GM23338 (cell line): ENCODE results near the gene C2CD3. TPM values are rescaled to one million over a fixed set of nuclear protein-coding genes. Genes with fewer than 3 reads are reported as not detected.

Source experiments
- ATAC-seq: fragments of 200-7000 bp; cut with Tn5 transposase; 3 replicates; pipeline ENCODE4 v1.9.1; 2020
- DNase-seq: peaks from one replicate; pipeline ENCODE4 v3.0.0-alpha.2; 2015; ENCODE audit warnings: low spot score
- H2AFZ ChIP-seq: fragments of 200-600 bp; sonication (generic); 2 replicates; pipeline ENCODE4 v1.8.0; 2016; ENCODE audit warnings: antibody characterized with exemption, mild to moderate bottlenecking, moderate library complexity
- H3F3A ChIP-seq: fragments of 200-600 bp; sonication (generic); replicated peaks from 2 replicates; pipeline ENCODE4 v1.8.0; 2017; ENCODE audit warnings: antibody characterized with exemption, mixed run types, low read depth
- H3K27ac ChIP-seq: fragments of 200-600 bp; sonication (generic); 2 replicates; pipeline ENCODE4 v1.6.1; 2016; ENCODE audit warnings: low read depth
- H3K27me3 ChIP-seq: fragments of 200-600 bp; sonication (generic); 2 replicates; pipeline ENCODE4 v1.8.0; 2016; ENCODE audit warnings: mild to moderate bottlenecking, mixed run types, moderate library complexity; ENCODE audit not compliant: insufficient read depth
- H3K36me3 ChIP-seq: fragments of 200-600 bp; sonication (generic); 2 replicates; pipeline ENCODE4 v1.8.0; 2016; ENCODE audit warnings: mild to moderate bottlenecking; ENCODE audit not compliant: insufficient read depth
- H3K4me1 ChIP-seq: fragments of 200-600 bp; sonication (generic); 2 replicates; pipeline ENCODE4 v1.8.0; 2016; ENCODE audit warnings: mild to moderate bottlenecking, moderate library complexity; ENCODE audit not compliant: insufficient read depth
- H3K4me2 ChIP-seq: fragments of 200-600 bp; sonication (generic); 2 replicates; pipeline ENCODE4 v1.7.1; 2017; ENCODE audit warnings: mixed run types
- H3K4me3 ChIP-seq: fragments of 200-600 bp; sonication (generic); 2 replicates; pipeline ENCODE4 v1.6.1; 2016; ENCODE audit warnings: mixed run types
- H3K79me2 ChIP-seq: fragments of 200-600 bp; sonication (generic); replicated peaks from 2 replicates; pipeline ENCODE4 v1.8.0; 2017; ENCODE audit warnings: mild to moderate bottlenecking; ENCODE audit not compliant: insufficient read depth
- H3K9me2 ChIP-seq: fragments of 200-600 bp; sonication (generic); 2 replicates; pipeline ENCODE4 v1.8.0; 2017; ENCODE audit not compliant: insufficient read depth
- H4K20me1 ChIP-seq: fragments of 200-600 bp; sonication (generic); replicated peaks from 2 replicates; pipeline ENCODE4 v1.8.0; 2017; ENCODE audit warnings: mild to moderate bottlenecking; ENCODE audit not compliant: insufficient read depth
- H3K27ac Mint-ChIP-seq: 2 replicates; pipeline ENCODE4 v1.8.0; 2020; ENCODE audit warnings: inconsistent platforms, mild to moderate bottlenecking, moderate library complexity, mixed read lengths
- H3K27me3 Mint-ChIP-seq: 3 replicates; pipeline ENCODE4 v1.8.0; 2022; ENCODE audit warnings: low read depth, mild to moderate bottlenecking, moderate library complexity, mixed read lengths, inconsistent platforms; ENCODE audit not compliant: insufficient read depth, poor library complexity
- H3K36me3 Mint-ChIP-seq: 3 replicates; pipeline ENCODE4 v1.8.0; 2021; ENCODE audit warnings: low read depth, mild to moderate bottlenecking, inconsistent platforms, moderate library complexity, mixed read lengths
- H3K4me1 Mint-ChIP-seq: 3 replicates; pipeline ENCODE4 v1.8.0; 2020; ENCODE audit warnings: mild to moderate bottlenecking, inconsistent platforms, mixed read lengths
- H3K4me3 Mint-ChIP-seq: 3 replicates; pipeline ENCODE4 v1.8.0; 2021; ENCODE audit warnings: moderate library complexity, mild to moderate bottlenecking, inconsistent platforms, mixed read lengths
- H3K9me3 Mint-ChIP-seq: 3 replicates; pipeline ENCODE4 v1.8.0; 2020; ENCODE audit warnings: moderate library complexity, mild to moderate bottlenecking, inconsistent platforms, mixed read lengths
- CREB1 ChIP-seq: fragments of 250-450 bp; sonication (Bioruptor Pico); IDR thresholded peaks from 2 replicates; pipeline ENCODE4 v1.5.0; 2020; ENCODE audit warnings: low read depth, mild to moderate bottlenecking, moderate library complexity
- CTCF ChIP-seq, 2 experiments: fragments of 200-600 bp in 1 of 2; sonication (generic) in 1 of 2; conservative IDR thresholded peaks; 2 replicates each; pipeline versions ENCODE4 v1.5.1 to v1.6.1; 2016 to 2017; ENCODE audit warnings: antibody characterized with exemption in 2 of 2, low read depth in 2 of 2, mild to moderate bottlenecking in 2 of 2, moderate library complexity in 1 of 2
- ETS1 ChIP-seq: IDR thresholded peaks from 2 replicates; pipeline ENCODE4 v1.6.1; 2016; ENCODE audit warnings: antibody characterized with exemption
- EZH2 ChIP-seq: fragments of 200-600 bp; sonication (generic); IDR thresholded peaks from one replicate; pipeline ENCODE4 v1.8.0; 2017; ENCODE audit warnings: antibody characterized with exemption, mild to moderate bottlenecking, low read depth; ENCODE audit not compliant: unreplicated experiment
- EZH2phosphoT487 ChIP-seq: fragments of 200-600 bp; sonication (generic); IDR thresholded peaks from one replicate; pipeline ENCODE4 v1.8.1; 2018; ENCODE audit warnings: antibody characterized with exemption; ENCODE audit not compliant: unreplicated experiment
- JUNB ChIP-seq: IDR thresholded peaks from one replicate; pipeline ENCODE4 v1.6.1; 2016; ENCODE audit warnings: antibody characterized with exemption; ENCODE audit not compliant: unreplicated experiment
- NANOG ChIP-seq: IDR thresholded peaks from 2 replicates; pipeline ENCODE4 v1.6.1; 2016; ENCODE audit warnings: antibody characterized with exemption, borderline replicate concordance
- POLR2AphosphoS5 ChIP-seq: IDR thresholded peaks from 2 replicates; pipeline ENCODE4 v1.6.1; 2016; ENCODE audit warnings: antibody characterized with exemption, low read depth
- REST ChIP-seq: IDR thresholded peaks from one replicate; pipeline ENCODE4 v1.6.1; 2018; ENCODE audit warnings: antibody characterized with exemption; ENCODE audit not compliant: unreplicated experiment
- STAT1 ChIP-seq: IDR thresholded peaks from one replicate; pipeline ENCODE4 v1.6.1; 2016; ENCODE audit warnings: antibody characterized with exemption; ENCODE audit not compliant: unreplicated experiment
- ZNF114 ChIP-seq: fragments of 250-450 bp; sonication (Bioruptor Pico); IDR thresholded peaks from 2 replicates; pipeline ENCODE4 v1.5.0; 2020; ENCODE audit warnings: mild to moderate bottlenecking, moderate library complexity
- ZNF331 ChIP-seq: fragments of 250-450 bp; sonication (Bioruptor Pico); IDR thresholded peaks from 2 replicates; pipeline ENCODE4 v1.5.0; 2020; ENCODE audit warnings: low read depth, mild to moderate bottlenecking, moderate library complexity
- ZNF462 ChIP-seq: fragments of 250-450 bp; sonication (Bioruptor Pico); IDR thresholded peaks from 2 replicates; pipeline ENCODE4 v1.5.0; 2020; ENCODE audit warnings: mild to moderate bottlenecking, moderate library complexity
- polyA plus RNA-seq: library from polyadenylated mRNA; unstranded; fragments of >200 nt; fragmentation: Nextera tagmentation; extraction: Ambion mirVana; gene quantifications from 2 replicates; pipeline ENCODE4 v1.2.1, GENCODE V29; 2016
- total RNA-seq: library from RNA; depleted of rRNA; stranded (reverse); fragments of >200 nt; shearing (Covaris generic); gene quantifications from 2 replicates; pipeline ENCODE4 v1.2.3, GENCODE V29; 2014

The C2CD3 gene
- total and polyA plus RNA-seq, 2 experiments from 2014 or later, result 15.5 to 29.5 TPM

GRCh38 chr11:74001822-74002286 is 168.9 kb downstream of the C2CD3 start:
- Mint-ChIP-seq H3K9me3 (no peaks in the 10 kb centered on the region), H3K4me3 (no peak overlapping the region), H3K27me3 (peaks cover 4% of the 10 kb centered on the region), H3K4me1 (peaks cover 13% of the 10 kb centered on the region; the same call in 2 of the 3 replicates), H3K36me3 (no peaks in the 10 kb centered on the region; the same call in 2 of the 3 replicates), H3K27ac (no peak overlapping the region)
- no peaks in the 10 kb centered on the region for H4K20me1 ChIP-seq
- no peak overlapping the region for H3K4me3 ChIP-seq
- TF ChIP-seq NANOG (no peak), ZNF331 (no peak), CREB1 (CRISPR knock-in tag) (no peak), EZH2 (no peak), POLR2AphosphoS5 (no peak), EZH2phosphoT487 (no peak), STAT1 (no peak), ETS1 (no peak), REST (no peak), ZNF114 (no peak), ZNF462 (CRISPR knock-in tag) (no peak), JUNB (no peak), CTCF (conservative IDR thresholded peaks at IDR 0.05; ENCODE audit: low read depth in 2 of 2) (no peak)
- H3K79me2 ChIP-seq, result no peaks in the 10 kb centered on the region
- no peaks in the 10 kb centered on the region for H3F3A ChIP-seq
- no peak for ATAC-seq
- no peaks in the 10 kb centered on the region for H3K27me3 ChIP-seq
- no peaks in the 10 kb centered on the region for H3K9me2 ChIP-seq
- no peaks in the 10 kb centered on the region for H3K36me3 ChIP-seq
- DNase-seq, result no peak
- no peaks in the 10 kb centered on the region; the same call in 1 of the 2 replicates for H3K4me1 ChIP-seq
- no peak overlapping the region for H3K4me2 ChIP-seq
- H2AFZ ChIP-seq, result no peak overlapping the region
- no peak overlapping the region for H3K27ac ChIP-seq
